Ovary (tissue), 3 donors: ENCODE results near the gene GSTM3.

Experiments used
- CTCF ChIP-seq, 3 donors: fragments of 450-650 bp in 2 of 3; fragments of 200-600 bp in 1 of 3; IDR thresholded peaks; one replicate each; pipeline versions ENCODE4 v1.5.1 to v1.8.0; 2016 to 2022; ENCODE audit warnings: antibody characterized with exemption in 3 of 3, mild to moderate bottlenecking in 1 of 3
- EP300 ChIP-seq: sonication (generic); formaldehyde crosslinking; IDR thresholded peaks from one replicate; pipeline ENCODE4 v1.6.1; 2017; ENCODE audit warnings: antibody characterized with exemption
- POLR2A ChIP-seq: fragments of 450-650 bp; IDR thresholded peaks from one replicate; pipeline ENCODE4 v1.6.1; 2017; ENCODE audit warnings: antibody characterized with exemption, mild to moderate bottlenecking, moderate library complexity
- donor health status: DM: no; HTN: no; CAD: no.

- TF ChIP-seq POLR2A, result no peak
- no peak for TF ChIP-seq CTCF (IDR thresholded peaks at IDR 0.05)
- no peak for TF ChIP-seq EP300
Measured at GRCh38 chr1:109757936-109758786, 17.3 kb upstream of the GSTM3 start.
